ENCODE results near the gene RAPGEF1.

Gene RAPGEF1

DNA sequence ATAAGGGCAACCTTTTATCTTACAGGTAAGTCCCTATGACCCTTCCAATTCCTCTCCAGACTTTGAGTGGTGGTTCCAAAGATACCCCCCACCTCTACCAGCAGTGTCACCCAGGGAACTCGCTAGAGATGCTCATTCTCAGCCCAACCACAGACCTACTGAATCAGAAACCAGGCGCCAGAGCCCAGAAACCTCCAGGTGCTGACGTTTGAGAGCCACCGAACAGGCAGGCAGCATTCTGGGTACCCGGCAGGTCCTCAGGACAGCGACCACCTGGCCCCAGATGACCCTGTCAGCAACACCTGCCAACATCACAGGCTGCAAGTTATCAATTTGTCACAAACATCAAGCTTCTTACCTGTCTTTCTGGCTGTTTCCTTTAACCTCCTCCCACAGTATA is 19.5 kb downstream of the RAPGEF1 start:
- no peaks in the 10 kb centered on the region for H3K9me3 ChIP-seq (ENCODE audit: low read depth, low read length)
- no peak overlapping the region for H3K27ac ChIP-seq
- H3K9ac ChIP-seq (ENCODE audit: insufficient read length): no peak overlapping the region
- no peak for DNase-seq (ENCODE audit: low read depth, low spot score)
- TF ChIP-seq POLR2AphosphoS5 (IDR thresholded peaks at IDR 0.05; ENCODE audit: borderline replicate concordance, low read depth, low read length) (no peak), EZH2 (IDR thresholded peaks at IDR 0.05) (no peak)
- no peaks in the 10 kb centered on the region for H3K36me3 ChIP-seq (ENCODE audit: insufficient read depth, low read length)
- H3K4me3 ChIP-seq: no peak overlapping the region

DNA sequence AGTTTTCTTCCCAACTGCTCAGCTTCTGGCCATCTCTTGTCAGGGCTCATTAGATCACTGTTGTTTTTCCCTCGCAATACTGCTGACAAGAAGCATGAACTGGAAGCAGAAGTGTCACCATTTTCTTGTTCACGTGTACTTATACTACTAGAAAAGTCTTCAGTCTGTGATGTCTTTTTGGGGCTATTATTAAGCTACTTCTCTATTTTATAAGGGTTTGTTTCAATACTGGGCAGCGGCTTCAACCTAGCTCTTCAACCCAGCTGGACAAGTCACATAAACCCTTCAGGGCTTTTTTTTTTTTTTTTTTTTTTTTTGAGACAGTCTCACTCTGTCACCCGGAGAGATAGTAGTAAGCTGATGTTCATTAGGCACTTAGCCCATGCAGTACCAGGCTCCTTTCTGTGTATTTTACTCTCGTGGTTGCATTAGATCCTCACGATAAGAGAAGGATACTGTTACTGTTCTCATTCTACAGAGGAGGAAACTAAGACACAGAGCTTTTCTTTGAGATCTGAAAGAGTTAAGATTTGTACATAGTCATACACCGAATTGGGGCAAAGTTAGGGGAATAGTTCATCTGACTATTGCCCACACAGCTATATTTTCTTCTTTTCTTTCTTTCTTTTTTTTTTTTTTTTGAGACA is 20.5 kb downstream of the RAPGEF1 start:
- H3K36me3 ChIP-seq (ENCODE audit: insufficient read depth, low read length): no peaks in the 10 kb centered on the region
- TF ChIP-seq FOXP2 (optimal IDR thresholded peaks at IDR 0.05; ENCODE audit: control extremely low read depth, extremely low read length, insufficient read depth) (no peak), POLR2AphosphoS5 (IDR thresholded peaks at IDR 0.05; ENCODE audit: borderline replicate concordance, low read depth, low read length) (no peak), EZH2 (IDR thresholded peaks at IDR 0.05) (no peak)
- H3K27ac ChIP-seq: no peak overlapping the region

DNA sequence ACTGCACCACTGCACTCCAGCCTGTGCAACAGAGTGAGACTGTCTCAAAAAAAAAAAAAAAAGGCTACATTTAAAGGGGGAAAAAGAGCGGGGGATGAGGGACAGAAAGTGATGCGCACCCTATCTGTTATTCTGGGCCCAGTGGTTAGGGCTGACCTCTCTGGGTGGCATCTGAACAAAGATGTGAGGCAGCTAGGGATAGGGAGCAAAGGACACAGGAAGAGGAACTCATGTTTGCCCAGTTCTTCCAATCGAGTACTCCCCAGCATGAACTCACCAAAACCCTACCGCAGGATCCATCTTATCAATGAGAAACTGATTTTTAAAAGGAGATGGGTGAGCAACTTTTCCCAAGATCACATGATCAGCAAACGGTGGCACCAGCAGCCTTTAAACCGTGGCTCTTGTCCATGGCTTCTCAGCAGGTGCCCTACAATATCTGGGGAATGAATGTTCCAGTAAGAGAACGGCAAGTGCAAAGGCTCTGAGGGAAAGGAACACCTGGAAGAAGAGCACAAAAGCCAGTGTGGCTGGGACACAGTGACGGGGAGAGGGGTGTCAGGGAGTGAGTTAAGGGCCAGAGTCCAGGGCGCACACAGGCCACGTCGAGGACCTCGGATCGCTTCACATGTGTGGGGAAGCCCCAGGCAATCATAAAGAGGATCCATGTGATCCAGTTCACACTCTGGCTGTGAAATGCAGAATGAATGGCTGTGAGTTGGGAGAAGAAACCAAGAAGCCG is 22.0 kb downstream of the RAPGEF1 start:
- Histone ChIP-seq H3K4me3 (no peak overlapping the region), H3K9me3 (ENCODE audit: low read depth, low read length) (no peaks in the 10 kb centered on the region), H3K36me3 (ENCODE audit: insufficient read depth, low read length) (no peaks in the 10 kb centered on the region), H3K27ac (no peak overlapping the region), H3K9ac (ENCODE audit: insufficient read length) (no peak overlapping the region)
- DNase-seq (ENCODE audit: low read depth, low spot score): no peak
- TF ChIP-seq FOXP2 (optimal IDR thresholded peaks at IDR 0.05; ENCODE audit: control extremely low read depth, extremely low read length, insufficient read depth): no peak
- TF ChIP-seq EZH2 (IDR thresholded peaks at IDR 0.05): no peak
- TF ChIP-seq POLR2AphosphoS5 (IDR thresholded peaks at IDR 0.05; ENCODE audit: borderline replicate concordance, low read depth, low read length): no peak

More for the DNA sequence above, 20.5 kb downstream of the RAPGEF1 start:
- no peak for DNase-seq (ENCODE audit: low read depth, low spot score)
- H3K9ac ChIP-seq (ENCODE audit: insufficient read length): no peak overlapping the region
- no peak overlapping the region for H3K4me3 ChIP-seq
- no peaks in the 10 kb centered on the region for H3K9me3 ChIP-seq (ENCODE audit: low read depth, low read length)

DNA sequence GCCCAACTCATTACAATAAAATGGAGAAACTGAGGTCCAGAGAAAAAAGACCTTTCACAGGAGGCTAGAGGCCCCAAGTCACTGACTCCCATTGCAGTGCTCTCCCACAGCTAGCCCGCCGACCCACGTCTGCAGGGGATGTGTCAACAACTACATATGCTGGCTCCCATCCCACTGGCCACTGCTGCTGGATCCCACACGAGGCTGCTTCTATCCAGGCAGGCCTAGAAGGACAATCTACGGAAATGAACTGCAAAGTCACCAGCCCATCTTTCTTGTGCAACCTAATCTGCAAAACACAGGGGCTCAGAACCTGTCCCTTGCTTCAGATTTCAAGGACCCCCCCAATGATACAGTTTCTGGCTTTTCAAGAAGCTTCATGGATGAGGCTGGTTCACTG is 24.0 kb downstream of the RAPGEF1 start:
- H3K9ac ChIP-seq (ENCODE audit: insufficient read length): no peak overlapping the region
- no peaks in the 10 kb centered on the region for H3K9me3 ChIP-seq (ENCODE audit: low read depth, low read length)
- DNase-seq (ENCODE audit: low read depth, low spot score): no peak
- no peak for TF ChIP-seq EZH2 (IDR thresholded peaks at IDR 0.05)
- no peak for TF ChIP-seq FOXP2 (optimal IDR thresholded peaks at IDR 0.05; ENCODE audit: control extremely low read depth, extremely low read length, insufficient read depth)
- no peak for TF ChIP-seq POLR2AphosphoS5 (IDR thresholded peaks at IDR 0.05; ENCODE audit: borderline replicate concordance, low read depth, low read length)
- no peak overlapping the region for H3K27ac ChIP-seq
- no peaks in the 10 kb centered on the region for H3K36me3 ChIP-seq (ENCODE audit: insufficient read depth, low read length)
- no peak overlapping the region for H3K4me3 ChIP-seq

DNA sequence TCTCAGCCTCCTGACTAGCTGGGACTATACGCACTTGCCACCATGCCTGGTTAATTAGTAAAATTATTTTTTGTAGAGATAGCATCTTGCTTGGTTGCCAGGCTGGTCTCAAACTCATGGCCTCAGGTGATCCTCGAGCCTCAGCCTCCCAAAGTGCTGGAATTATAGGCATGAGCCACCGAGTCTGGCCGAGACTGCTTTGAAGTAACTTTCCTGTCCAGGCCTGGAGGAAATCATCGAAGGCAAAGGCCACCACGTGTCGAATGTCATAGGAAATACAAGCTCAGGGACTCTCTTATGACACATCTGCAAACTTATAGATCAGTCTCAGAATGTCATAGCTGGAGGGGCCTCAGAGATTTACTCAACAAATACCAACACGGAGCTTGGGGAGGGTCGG is 25.1 kb downstream of the RAPGEF1 start:
- Histone ChIP-seq H3K4me3 (no peak overlapping the region), H3K27ac (no peak overlapping the region), H3K36me3 (ENCODE audit: insufficient read depth, low read length) (no peaks in the 10 kb centered on the region), H3K9ac (ENCODE audit: insufficient read length) (no peak overlapping the region), H3K9me3 (ENCODE audit: low read depth, low read length) (no peaks in the 10 kb centered on the region)
- TF ChIP-seq EZH2 (IDR thresholded peaks at IDR 0.05) (no peak), POLR2AphosphoS5 (IDR thresholded peaks at IDR 0.05; ENCODE audit: borderline replicate concordance, low read depth, low read length) (no peak), FOXP2 (optimal IDR thresholded peaks at IDR 0.05; ENCODE audit: control extremely low read depth, extremely low read length, insufficient read depth) (no peak)
- DNase-seq (ENCODE audit: low read depth, low spot score): no peak

DNA sequence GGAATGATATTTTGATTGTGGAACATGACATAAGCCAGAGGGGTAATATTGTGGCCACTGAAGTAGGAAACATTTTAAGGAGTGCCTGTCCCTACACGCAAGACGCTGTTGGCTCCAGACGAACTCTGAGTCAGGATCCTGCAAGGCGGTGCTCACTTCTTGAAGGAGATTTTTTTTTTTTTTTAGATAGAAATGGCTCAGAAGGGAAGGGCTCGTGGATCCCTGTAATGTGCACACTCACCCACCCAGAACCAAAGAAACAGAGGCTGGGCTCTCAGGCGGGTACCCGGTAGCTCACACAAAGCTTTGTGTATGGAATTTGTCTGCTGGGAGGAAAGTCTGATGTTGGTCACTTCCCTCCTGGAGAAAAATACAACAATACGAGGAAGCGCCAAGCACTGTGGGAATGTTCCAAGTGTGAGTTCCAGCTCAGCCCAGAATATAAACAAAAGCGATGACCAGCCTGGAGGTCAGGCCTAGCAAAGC is 25.7 kb downstream of the RAPGEF1 start:
- Histone ChIP-seq H3K27ac (no peak overlapping the region), H3K36me3 (ENCODE audit: insufficient read depth, low read length) (no peaks in the 10 kb centered on the region), H3K9me3 (ENCODE audit: low read depth, low read length) (no peaks in the 10 kb centered on the region), H3K4me3 (no peak overlapping the region), H3K9ac (ENCODE audit: insufficient read length) (no peak overlapping the region)
- no peak for DNase-seq (ENCODE audit: low read depth, low spot score)
- TF ChIP-seq POLR2AphosphoS5 (IDR thresholded peaks at IDR 0.05; ENCODE audit: borderline replicate concordance, low read depth, low read length) (no peak), EZH2 (IDR thresholded peaks at IDR 0.05) (no peak), FOXP2 (optimal IDR thresholded peaks at IDR 0.05; ENCODE audit: control extremely low read depth, extremely low read length, insufficient read depth) (no peak)

DNA sequence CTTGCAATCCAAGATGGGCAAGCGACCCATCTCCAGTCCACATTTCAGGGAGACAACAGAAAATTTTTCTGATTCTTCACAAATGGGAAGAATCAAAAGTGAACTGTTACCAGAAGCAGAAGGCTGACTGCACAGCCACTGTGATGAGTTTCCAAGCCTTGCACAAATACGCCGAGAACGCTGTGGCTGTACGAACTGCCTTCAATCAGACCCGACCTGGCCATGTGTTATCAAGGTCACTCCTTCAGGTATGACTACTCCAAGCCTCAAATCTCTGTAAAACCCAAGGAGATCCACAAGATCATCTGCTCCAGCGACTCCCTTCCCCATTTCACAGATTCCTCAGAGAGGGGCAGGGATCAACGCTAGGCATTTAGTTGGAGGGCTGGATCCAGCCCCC is 26.9 kb downstream of the RAPGEF1 start:
- H3K9me3 ChIP-seq (ENCODE audit: low read depth, low read length): no peaks in the 10 kb centered on the region
- H3K27ac ChIP-seq: no peak overlapping the region
- DNase-seq (ENCODE audit: low read depth, low spot score): no peak
- no peak overlapping the region for H3K4me3 ChIP-seq
- no peaks in the 10 kb centered on the region for H3K36me3 ChIP-seq (ENCODE audit: insufficient read depth, low read length)
- no peak for TF ChIP-seq POLR2AphosphoS5 (IDR thresholded peaks at IDR 0.05; ENCODE audit: borderline replicate concordance, low read depth, low read length)
- no peak for TF ChIP-seq FOXP2 (optimal IDR thresholded peaks at IDR 0.05; ENCODE audit: control extremely low read depth, extremely low read length, insufficient read depth)
- no peak for TF ChIP-seq EZH2 (IDR thresholded peaks at IDR 0.05)
- no peak overlapping the region for H3K9ac ChIP-seq (ENCODE audit: insufficient read length)

DNA sequence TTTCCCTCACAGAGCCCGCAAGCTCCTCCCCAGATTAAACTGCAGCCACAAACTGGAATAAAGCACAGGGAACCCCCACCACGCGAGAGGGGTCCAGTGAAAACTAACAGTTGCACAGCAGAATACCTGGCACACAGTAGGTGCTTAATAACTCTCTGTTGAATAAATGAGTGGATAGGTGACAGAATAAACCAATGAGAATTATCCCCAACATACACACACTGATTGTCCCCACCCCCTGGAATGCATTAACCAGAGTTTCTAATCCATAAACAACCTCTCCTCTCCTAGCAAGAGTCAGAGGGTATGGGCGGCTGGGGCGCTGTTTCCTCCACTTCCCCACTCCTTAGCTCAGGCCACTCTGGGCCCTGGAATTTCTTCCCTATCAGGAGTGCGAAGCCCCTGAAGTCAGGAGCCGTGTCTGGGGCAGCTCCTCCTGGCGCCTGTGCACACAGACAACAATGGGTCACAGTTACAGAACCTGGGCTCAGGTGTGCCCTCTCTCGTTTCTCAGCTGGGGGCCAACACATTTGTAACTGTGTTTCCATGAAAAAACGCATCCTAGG is 27.6 kb downstream of the RAPGEF1 start:
- no peaks in the 10 kb centered on the region for H3K36me3 ChIP-seq (ENCODE audit: insufficient read depth, low read length)
- H3K4me3 ChIP-seq: no peak overlapping the region
- no peak for DNase-seq (ENCODE audit: low read depth, low spot score)
- no peak for TF ChIP-seq POLR2AphosphoS5 (IDR thresholded peaks at IDR 0.05; ENCODE audit: borderline replicate concordance, low read depth, low read length)
- TF ChIP-seq FOXP2 (optimal IDR thresholded peaks at IDR 0.05; ENCODE audit: control extremely low read depth, extremely low read length, insufficient read depth): no peak
- TF ChIP-seq EZH2 (IDR thresholded peaks at IDR 0.05): no peak
- H3K9me3 ChIP-seq (ENCODE audit: low read depth, low read length): no peaks in the 10 kb centered on the region
- no peak overlapping the region for H3K27ac ChIP-seq
- no peak overlapping the region for H3K9ac ChIP-seq (ENCODE audit: insufficient read length)

Measured in SK-N-MC (cell line).